Colonic mucosa (tissue), 4 donors: ENCODE results near the gene BTBD10. TPM values are rescaled to one million over a fixed set of nuclear protein-coding genes. Genes with fewer than 3 reads are reported as not detected.

Source experiments
- DNase-seq: peaks from one replicate; pipeline ENCODE4 v3.0.0-alpha.2; 2020
- H3K27ac ChIP-seq: fragments of 200-600 bp; one replicate; pipeline ENCODE4 v1.8.0; 2021
- H3K27me3 ChIP-seq: fragments of 200-600 bp; one replicate; pipeline ENCODE4 v1.8.0; 2021
- H3K36me3 ChIP-seq: fragments of 200-600 bp; one replicate; pipeline ENCODE4 v1.8.0; 2021
- H3K4me1 ChIP-seq: fragments of 200-600 bp; one replicate; pipeline ENCODE4 v1.8.0; 2021; ENCODE audit warnings: mild to moderate bottlenecking
- H3K4me3 ChIP-seq: fragments of 200-600 bp; one replicate; pipeline ENCODE4 v1.8.0; 2021
- H3K9ac ChIP-seq, 2 donors: one replicate each; pipeline ENCODE4 v1.7.0; 2013; ENCODE audit warnings: control low read depth in 2 of 2, low read depth in 2 of 2, low read length in 2 of 2
- H3K9me3 ChIP-seq: fragments of 200-600 bp; one replicate; pipeline ENCODE4 v1.8.0; 2021
- intact Hi-C: fragments of 100-400 bp; cut with DNase I; formaldehyde crosslinking; loops from one replicate; pipeline ENCODE4 v1.14.1; 2022
- total RNA-seq, 2 donors: library from RNA; stranded (reverse); fragmentation: NEBNext Ultra II Directional in 1 of 2; extraction: Animal tissue kit (Norgen Biotek cat#: 25700) in 1 of 2; gene quantifications; one replicate each; pipeline ENCODE4 v1.2.1, GENCODE V29; 2021
- TF ChIP-seq, protein P1 (sequence below): fragments of 200-600 bp; IDR thresholded peaks from one replicate; pipeline ENCODE4 v1.8.0; 2022; ENCODE audit warnings: antibody characterized with exemption, mild to moderate bottlenecking
- donor health status: healthy.
- donor health status: DM: no; HTN: no; CAD: no.
- donor health status: DM: no; HTN: no; CAD: no.

Gene BTBD10
- total RNA-seq, 2 donors from 2014 or later: 31.8 to 34.5 TPM

DNA sequence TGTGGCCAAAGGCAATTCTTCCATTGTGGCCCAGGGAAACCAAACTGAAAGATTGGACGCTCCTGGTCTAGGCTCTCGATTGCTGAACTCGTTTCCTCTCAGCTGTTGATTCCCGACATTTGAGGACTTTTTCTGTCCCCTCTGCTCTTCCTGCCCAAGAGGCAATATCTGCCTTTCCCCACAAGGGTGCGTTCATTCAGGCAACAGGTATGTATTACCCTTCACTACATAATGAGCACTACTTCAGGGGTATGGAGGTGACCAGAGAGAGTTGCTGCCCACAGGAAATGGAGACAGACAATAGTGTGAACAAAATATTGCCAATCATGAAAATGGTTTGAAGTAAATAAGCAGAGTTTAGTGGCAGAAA lies 24.6 kb upstream of the BTBD10 start:
- Histone ChIP-seq H3K36me3 (no peaks in the 10 kb centered on the region), H3K27ac (no peak overlapping the region), H3K4me3 (no peak overlapping the region), H3K4me1 (no peaks in the 10 kb centered on the region), H3K9ac (no peak overlapping the region), H3K27me3 (no peaks in the 10 kb centered on the region), H3K9me3 (no peaks in the 10 kb centered on the region)
- intact Hi-C loops: no loop called here
- TF ChIP-seq, protein P1, sequence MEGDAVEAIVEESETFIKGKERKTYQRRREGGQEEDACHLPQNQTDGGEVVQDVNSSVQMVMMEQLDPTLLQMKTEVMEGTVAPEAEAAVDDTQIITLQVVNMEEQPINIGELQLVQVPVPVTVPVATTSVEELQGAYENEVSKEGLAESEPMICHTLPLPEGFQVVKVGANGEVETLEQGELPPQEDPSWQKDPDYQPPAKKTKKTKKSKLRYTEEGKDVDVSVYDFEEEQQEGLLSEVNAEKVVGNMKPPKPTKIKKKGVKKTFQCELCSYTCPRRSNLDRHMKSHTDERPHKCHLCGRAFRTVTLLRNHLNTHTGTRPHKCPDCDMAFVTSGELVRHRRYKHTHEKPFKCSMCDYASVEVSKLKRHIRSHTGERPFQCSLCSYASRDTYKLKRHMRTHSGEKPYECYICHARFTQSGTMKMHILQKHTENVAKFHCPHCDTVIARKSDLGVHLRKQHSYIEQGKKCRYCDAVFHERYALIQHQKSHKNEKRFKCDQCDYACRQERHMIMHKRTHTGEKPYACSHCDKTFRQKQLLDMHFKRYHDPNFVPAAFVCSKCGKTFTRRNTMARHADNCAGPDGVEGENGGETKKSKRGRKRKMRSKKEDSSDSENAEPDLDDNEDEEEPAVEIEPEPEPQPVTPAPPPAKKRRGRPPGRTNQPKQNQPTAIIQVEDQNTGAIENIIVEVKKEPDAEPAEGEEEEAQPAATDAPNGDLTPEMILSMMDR: peak; percentile 25
- DNase-seq: peak; percentile 37

DNA sequence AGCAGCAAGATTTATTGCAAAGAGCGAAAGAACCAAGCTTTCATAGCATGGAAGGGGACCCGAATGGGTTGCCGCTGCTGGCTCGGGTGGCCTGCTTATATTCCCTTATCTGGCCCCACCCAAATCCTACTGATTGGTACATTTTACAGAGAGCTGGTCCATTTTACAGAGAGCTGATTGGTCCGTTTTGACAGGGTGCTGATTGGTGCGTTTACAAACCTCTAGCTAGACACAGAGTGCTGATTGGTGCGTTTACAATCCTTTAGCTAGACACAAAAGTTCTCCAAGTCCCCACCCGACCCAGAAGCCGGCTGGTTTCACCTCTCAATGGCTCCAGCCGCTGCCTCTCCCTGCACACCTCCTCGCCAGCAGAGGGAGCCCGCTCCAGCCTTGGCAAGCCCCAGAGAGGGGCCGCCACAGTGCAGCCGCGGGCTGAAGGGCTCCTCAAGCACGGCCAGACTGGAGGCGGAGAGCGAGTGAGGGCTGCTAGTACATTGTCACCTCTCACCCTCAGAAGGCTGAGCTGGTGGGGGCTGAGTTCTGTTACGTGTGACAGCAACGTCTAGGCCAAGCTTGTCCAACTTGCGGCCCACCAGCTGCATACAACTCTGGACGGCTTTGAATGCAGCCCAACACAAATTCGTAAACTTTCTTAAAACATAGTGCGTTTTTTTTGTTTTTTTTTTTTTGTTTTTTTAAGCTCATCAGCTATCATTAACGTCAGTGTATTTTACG lies 24.1 kb upstream of the BTBD10 start:
- Histone ChIP-seq H3K4me1 (no peaks in the 10 kb centered on the region), H3K27me3 (no peaks in the 10 kb centered on the region), H3K4me3 (no peak overlapping the region), H3K36me3 (no peaks in the 10 kb centered on the region), H3K9me3 (no peaks in the 10 kb centered on the region), H3K9ac (no peak overlapping the region), H3K27ac (no peak overlapping the region)
- TF ChIP-seq, protein P1: no peak
- peak; percentile 74 for DNase-seq
- intact Hi-C loops: no loop called here

DNA sequence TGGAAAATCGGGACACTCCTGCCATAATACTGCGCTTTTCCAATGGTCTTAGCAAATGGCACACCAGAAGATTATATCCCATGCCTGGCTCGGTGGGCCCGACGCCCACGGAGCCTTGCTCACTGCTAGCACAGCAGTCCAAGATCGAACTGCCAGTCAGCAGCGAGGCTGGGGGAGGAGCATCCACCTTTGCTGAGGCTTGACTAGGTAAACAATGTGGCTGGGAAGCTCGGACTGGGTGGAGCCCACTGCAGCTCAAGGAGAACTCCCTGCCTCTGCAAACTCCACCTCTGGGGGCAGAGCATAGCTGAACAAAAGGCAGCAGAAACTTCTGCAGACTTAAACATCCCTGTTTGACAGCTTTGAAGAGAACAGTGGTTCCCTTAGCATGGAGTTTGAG lies 17.2 kb upstream of the BTBD10 start:
- intact Hi-C loops: no loop called here
- no peaks in the 10 kb centered on the region for H3K4me1 ChIP-seq
- H3K36me3 ChIP-seq: no peaks in the 10 kb centered on the region
- H3K9me3 ChIP-seq: no peaks in the 10 kb centered on the region
- H3K9ac ChIP-seq: no peak overlapping the region
- no peak overlapping the region for H3K4me3 ChIP-seq
- no peaks in the 10 kb centered on the region for H3K27me3 ChIP-seq
- DNase-seq: peak; percentile 38
- no peak overlapping the region for H3K27ac ChIP-seq
- TF ChIP-seq, protein P1: no peak

DNA sequence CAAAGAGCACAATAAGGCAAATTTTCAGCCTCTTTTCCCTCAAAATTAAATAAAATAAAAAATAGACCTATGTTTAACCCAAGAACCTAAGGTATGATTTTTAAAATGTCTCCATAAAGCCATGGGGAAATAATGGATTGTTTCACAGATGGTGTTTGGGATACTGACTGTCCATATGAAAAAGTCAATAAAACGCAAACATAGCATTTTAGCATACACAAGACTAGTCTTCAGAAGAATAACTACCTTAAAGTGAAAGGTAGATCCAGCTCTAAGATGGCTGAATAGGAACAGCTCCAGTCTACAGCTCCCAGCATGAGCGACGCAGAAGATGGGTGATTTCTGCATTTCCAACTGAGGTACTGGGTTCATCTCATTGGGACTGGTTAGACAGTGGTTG lies 16.7 kb upstream of the BTBD10 start:
- H3K9me3 ChIP-seq: no peaks in the 10 kb centered on the region

DNA sequence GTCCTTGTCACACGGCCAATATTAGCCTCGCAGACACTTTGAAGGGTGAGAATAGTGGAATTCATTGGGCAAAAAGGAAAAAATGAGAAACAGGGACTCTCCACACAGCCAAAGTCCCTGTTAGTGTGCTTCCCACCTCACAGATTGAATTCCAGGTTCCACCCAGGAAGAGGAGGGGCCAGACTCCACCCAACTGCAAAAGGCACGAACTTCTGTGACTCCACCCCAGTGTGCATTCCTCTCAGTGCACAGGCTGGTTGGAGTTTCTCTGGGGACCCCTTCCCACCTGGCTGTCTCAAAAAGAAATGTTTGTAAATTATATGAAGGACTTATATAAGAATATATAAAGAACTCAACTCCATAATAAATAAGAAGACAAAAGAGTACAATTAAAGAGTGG lies 12.1 kb upstream of the BTBD10 start:
- no peak for DNase-seq
- Histone ChIP-seq H3K27me3 (no peaks in the 10 kb centered on the region), H3K27ac (no peak overlapping the region)

More for the DNA sequence above, 16.7 kb upstream of the BTBD10 start:
- Histone ChIP-seq H3K27me3 (no peaks in the 10 kb centered on the region), H3K36me3 (no peaks in the 10 kb centered on the region), H3K9ac (no peak overlapping the region), H3K4me3 (no peak overlapping the region), H3K4me1 (no peaks in the 10 kb centered on the region), H3K27ac (no peak overlapping the region)
- TF ChIP-seq, protein P1: no peak
- intact Hi-C loops: no loop called here
- DNase-seq: no peak

More for the DNA sequence above, 12.1 kb upstream of the BTBD10 start:
- H3K9me3 ChIP-seq: no peaks in the 10 kb centered on the region
- intact Hi-C loops: no loop called here
- no peak overlapping the region for H3K4me3 ChIP-seq
- H3K9ac ChIP-seq: no peak overlapping the region
- H3K4me1 ChIP-seq: no peaks in the 10 kb centered on the region
- H3K36me3 ChIP-seq: no peaks in the 10 kb centered on the region
- TF ChIP-seq, protein P1: no peak
